Lower leg skin (tissue), 4 donors: ENCODE results near the gene SNTA1. TPM values are rescaled to one million over a fixed set of nuclear protein-coding genes. Genes with fewer than 3 reads are reported as not detected.

Source experiments
- DNase-seq, 2 donors: peaks; one replicate each; pipeline ENCODE4 v3.0.0-alpha.2; 2019; ENCODE audit warnings: low spot score in 2 of 2
- H3K4me3 ChIP-seq: fragments of 200-600 bp; sonication (generic); 2 replicates; pipeline ENCODE4 v1.5.1; 2017; ENCODE audit warnings: mild to moderate bottlenecking, low read depth; ENCODE audit not compliant: poor library complexity, severe bottlenecking
- CTCF ChIP-seq, 3 donors: fragments of 450-650 bp; IDR thresholded peaks; one replicate each; pipeline ENCODE4 v1.5.1; 2016; ENCODE audit warnings: antibody characterized with exemption in 3 of 3, mild to moderate bottlenecking in 3 of 3, moderate library complexity in 2 of 3
- POLR2A ChIP-seq, 2 donors: fragments of 450-650 bp; IDR thresholded peaks; one replicate each; pipeline ENCODE4 v1.6.1; 2016 to 2017; ENCODE audit warnings: antibody characterized with exemption in 2 of 2, mild to moderate bottlenecking in 1 of 2, moderate library complexity in 1 of 2
- WGBS, 2 donors: methylation state at CpG; one replicate each; pipeline ENCODE4 v1.1.5; 2018; 5-methylcytosine and 5-hydroxymethylcytosine counted together
- intact Hi-C: fragments of 100-400 bp; cut with DNase I; formaldehyde crosslinking; loops from one replicate; pipeline ENCODE4 v1.15.0; 2023; ENCODE audit warnings: low total_unique reads
- total RNA-seq, 4 donors: library from RNA; depleted of rRNA; stranded (reverse); fragments of >200 nt; gene quantifications; one replicate each; pipeline ENCODE4 v1.1.0, GENCODE V29; 2016

Gene SNTA1
- total RNA-seq, 4 donors from 2014 or later: 13.0 to 22.6 (median 17.8) TPM

- TF ChIP-seq POLR2A (IDR thresholded peaks at IDR 0.05) (no peak), CTCF (IDR thresholded peaks at IDR 0.05) (no peak)
- DNase-seq: no peak
- no peak overlapping the region for H3K4me3 ChIP-seq
- intact Hi-C loops: no loop called here
- WGBS, 2 donors: 70 to 89% methylated on average over 7 of the region's 7 CpGs
Observed at GRCh38 chr20:33477386-33478234, 34.0 kb upstream of the SNTA1 start.

DNA sequence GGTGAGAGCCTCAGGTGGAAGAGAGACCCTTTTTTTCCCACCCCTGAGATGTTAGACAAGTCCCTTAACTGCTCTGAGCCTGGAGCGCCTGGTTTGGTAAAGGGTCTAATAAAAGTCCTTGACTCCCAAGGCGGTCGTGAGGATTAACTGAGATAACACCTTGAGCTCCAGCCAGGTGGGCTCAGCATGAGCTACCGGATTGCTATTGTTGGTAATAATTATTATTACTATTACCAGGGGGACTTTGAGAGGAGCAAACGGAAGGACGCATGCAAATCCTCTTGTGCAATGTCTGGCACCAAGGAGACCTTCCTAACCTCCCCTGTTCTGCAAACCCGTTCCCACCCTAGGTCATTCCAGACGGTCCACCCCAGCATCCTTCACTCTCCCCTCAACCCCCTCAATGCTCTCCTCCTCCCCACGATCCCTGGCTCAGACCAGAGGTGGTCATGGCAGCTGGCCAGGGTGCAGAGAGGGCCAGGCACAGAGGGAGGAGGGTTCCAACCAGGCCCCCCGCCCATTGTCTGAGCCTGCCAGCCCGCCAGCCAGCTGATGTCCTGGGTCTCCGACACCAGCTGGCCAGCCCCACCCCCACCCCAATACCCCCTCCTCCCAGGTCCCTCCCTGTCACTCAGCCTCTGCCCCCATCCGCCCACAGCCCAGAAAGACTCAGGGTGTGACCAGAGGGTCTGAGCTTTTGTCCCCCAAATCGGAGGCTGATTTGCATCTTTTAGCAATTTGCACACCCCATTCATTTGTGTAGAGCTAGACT, 32.0 kb upstream of the SNTA1 start:
- no peak for DNase-seq
- WGBS, 2 donors: 56 to 67% methylated on average over 13 to 14 of the region's 14 CpGs
- no peak for TF ChIP-seq POLR2A (IDR thresholded peaks at IDR 0.05)
- TF ChIP-seq CTCF (IDR thresholded peaks at IDR 0.05): no peak
- intact Hi-C loops: no loop called here
- no peak overlapping the region for H3K4me3 ChIP-seq

DNA sequence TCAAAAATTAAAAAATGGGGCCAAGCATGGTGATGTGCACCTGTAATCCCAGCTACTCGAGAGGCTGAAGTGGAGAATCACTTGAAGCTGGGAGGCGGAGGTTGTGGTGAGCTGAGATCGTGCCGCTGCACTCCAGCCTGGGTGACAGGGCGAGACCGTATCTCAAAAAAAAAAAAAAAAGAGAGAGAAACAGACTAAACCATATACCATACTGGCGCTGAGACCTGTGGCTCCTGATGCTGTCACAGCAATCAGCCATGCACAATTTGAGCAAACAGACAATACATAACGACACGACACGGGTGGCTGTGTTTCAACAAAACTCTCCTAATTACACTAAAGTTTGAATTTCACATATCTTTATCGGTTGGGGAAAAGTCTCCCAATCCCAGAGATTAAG, 31.4 kb upstream of the SNTA1 start:
- WGBS, 2 donors: 90 to 91% methylated on average over 11 of the region's 11 CpGs
- no peak for DNase-seq
- intact Hi-C loops: no loop called here
- TF ChIP-seq CTCF (IDR thresholded peaks at IDR 0.05) (no peak), POLR2A (IDR thresholded peaks at IDR 0.05) (no peak)
- no peak overlapping the region for H3K4me3 ChIP-seq

DNA sequence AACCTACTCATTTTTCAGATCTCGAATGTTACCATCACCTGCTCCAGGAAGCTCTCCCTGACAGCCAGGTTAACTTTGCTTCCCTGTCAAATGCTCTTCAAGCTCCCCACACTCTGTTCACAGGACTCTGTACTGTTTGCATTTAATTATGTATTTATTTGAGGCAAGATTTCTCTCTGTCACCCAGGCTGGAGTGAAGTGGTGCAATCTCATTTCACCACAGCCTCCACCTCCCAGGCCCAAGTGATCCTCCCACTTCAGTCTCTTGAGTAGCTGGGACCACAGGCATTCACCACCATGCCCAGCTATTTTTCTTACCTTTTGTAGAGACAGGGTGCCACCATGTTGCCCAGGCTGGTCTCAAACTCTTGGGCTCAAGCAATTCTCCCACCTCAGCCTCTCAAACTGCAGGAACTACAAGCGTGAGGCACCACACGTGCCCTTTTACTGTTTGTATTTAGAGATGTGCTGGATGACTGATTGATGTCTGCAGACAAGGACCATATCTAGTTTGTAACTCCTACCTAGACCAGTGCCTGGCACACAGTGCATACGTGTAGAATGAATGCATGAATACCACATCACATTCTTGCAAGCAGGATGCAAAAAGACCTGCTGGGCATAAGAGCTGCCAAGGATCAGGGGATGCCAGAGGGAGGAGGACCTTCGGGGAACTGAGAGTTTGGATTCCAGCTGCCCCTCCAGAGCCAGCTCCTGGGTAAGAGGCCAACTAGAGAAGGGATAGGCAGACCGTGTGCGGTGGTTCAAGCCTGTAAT, 30.7 kb upstream of the SNTA1 start:
- DNase-seq: no peak
- TF ChIP-seq CTCF (IDR thresholded peaks at IDR 0.05) (no peak), POLR2A (IDR thresholded peaks at IDR 0.05) (no peak)
- 75 to 80% methylated on average over 7 of the region's 7 CpGs for WGBS, 2 donors
- no peak overlapping the region for H3K4me3 ChIP-seq
- intact Hi-C loops: no loop called here

GRCh38 chr20:33472868-33473435, 29.4 kb upstream of the SNTA1 start:
- 89 to 91% methylated on average over 7 of the region's 7 CpGs for whole genome bisulfite sequencing, 2 donors
- no peak for DNase-seq
- intact Hi-C loops: no loop called here
- TF ChIP-seq POLR2A (IDR thresholded peaks at IDR 0.05) (no peak), CTCF (IDR thresholded peaks at IDR 0.05) (no peak)
- H3K4me3 ChIP-seq: no peak overlapping the region
